OCI-LY1 (cell line): ENCODE results near the gene CEP83.

Experiments
- CTCF ChIP-seq: fragments of 200-600 bp; sonication (generic), shearing (Covaris generic); IDR thresholded peaks from 2 replicates; pipeline ENCODE4 v1.5.1; 2017; ENCODE audit warnings: mild to moderate bottlenecking, antibody characterized with exemption, low read length, moderate library complexity, mixed read lengths
- EZH2 ChIP-seq: fragments of 200-600 bp; sonication (generic), shearing (Covaris generic); IDR thresholded peaks from 2 replicates; pipeline ENCODE4 v1.8.0; 2017; ENCODE audit warnings: borderline replicate concordance, mixed run types, mild to moderate bottlenecking, antibody characterized with exemption, low read length, moderate library complexity, mixed read lengths

GRCh38 chr12:94304566-94305061 lies 155.1 kb downstream of the CEP83 start:
- TF ChIP-seq CTCF = no peak
- no peak for TF ChIP-seq EZH2
